Immature natural killer cell (primary cell): ENCODE data around the gene ZMYND19. TPM values are rescaled to one million over a fixed set of nuclear protein-coding genes. Genes with fewer than 3 reads are reported as not detected.
A peak's percentile ranks its signal among the peaks of the same experiment; 100 is the strongest.
"Not testable (repeated sequence)": the region's sequence is repeated elsewhere in the genome, so short reads cannot be mapped to it uniquely, and the experiment has no call there.

Experiments used
- DNase-seq, 3 donors: peaks; one replicate each; pipeline ENCODE4 v3.0.0; 2022; ENCODE audit warnings: mixed read lengths in 1 of 3
- H3K27ac Mint-ChIP-seq, 6 donors: one replicate each; pipeline ENCODE4 v1.8.0; 2020; ENCODE audit warnings: mixed read lengths in 6 of 6, mild to moderate bottlenecking in 5 of 6, inconsistent platforms in 4 of 6, moderate library complexity in 3 of 6
- H3K27me3 Mint-ChIP-seq, 3 donors: one replicate each; pipeline ENCODE4 v1.8.0; 2020 to 2021; ENCODE audit warnings: low read depth in 3 of 3, mild to moderate bottlenecking in 3 of 3, mixed read lengths in 3 of 3, moderate library complexity in 3 of 3, inconsistent platforms in 1 of 3
- H3K36me3 Mint-ChIP-seq, 3 donors: one replicate each; pipeline ENCODE4 v1.8.0; 2020; ENCODE audit warnings: mixed read lengths in 3 of 3, inconsistent platforms in 2 of 3, mild to moderate bottlenecking in 2 of 3
- H3K4me1 Mint-ChIP-seq, 2 donors: one replicate each; pipeline ENCODE4 v1.8.0; 2020; ENCODE audit warnings: inconsistent platforms in 2 of 2, mild to moderate bottlenecking in 2 of 2, mixed read lengths in 2 of 2, moderate library complexity in 1 of 2
- H3K4me3 Mint-ChIP-seq, 5 donors: one replicate each; pipeline ENCODE4 v1.8.0; 2020; ENCODE audit warnings: mild to moderate bottlenecking in 5 of 5, mixed read lengths in 5 of 5, inconsistent platforms in 3 of 5, moderate library complexity in 3 of 5
- H3K9me3 Mint-ChIP-seq, 6 donors: one replicate each; pipeline ENCODE4 v1.8.0; 2020; ENCODE audit warnings: mild to moderate bottlenecking in 6 of 6, mixed read lengths in 6 of 6, inconsistent platforms in 4 of 6, moderate library complexity in 3 of 6
- polyA plus RNA-seq, 3 donors: library from polyadenylated mRNA; unstranded; fragments of 300-500 nt; fragmentation: Illumina TruSeq; gene quantifications; one replicate each; pipeline ENCODE4 v1.2.3, GENCODE V29; 2021

Gene ZMYND19
- polyA plus RNA-seq, 3 donors from 2014 or later, result 1.5 to 7.0 (median 3.3) TPM

- Mint-ChIP-seq H3K4me3 (peak overlapping the region in 1 of 5 donors; percentile 22), H3K27ac (peak overlapping the region; percentile 16 to 78 (median 54)), H3K4me1 (peaks cover 24 to 29% of the 10 kb centered on the region in 2 donors)
- H3K36me3 Mint-ChIP-seq, DNase-seq, H3K9me3 Mint-ChIP-seq, H3K27me3 Mint-ChIP-seq: not testable (repeated sequence)
Measured at GRCh38 chr9:137536594-137537131, 53.6 kb downstream of the ZMYND19 start.

GRCh38 chr9:137535120-137535428 lies 55.2 kb downstream of the ZMYND19 start:
- Mint-ChIP-seq H3K27ac (peak overlapping the region in 1 of 6 donors; percentile 25), H3K4me1 (peaks cover 24 to 29% of the 10 kb centered on the region in 2 donors), H3K9me3 (no peaks in the 10 kb centered on the region), H3K36me3 (no peaks in the 10 kb centered on the region), H3K4me3 (no peak overlapping the region), H3K27me3 (peaks cover 0 to 4% (median 4%) of the 10 kb centered on the region in 3 donors)
- DNase-seq, result no peak

- no peaks in the 10 kb centered on the region for H3K9me3 Mint-ChIP-seq
- DNase-seq, result peak in 1 of 3 donors; percentile 28
- peaks cover 24 to 29% of the 10 kb centered on the region in 2 donors for H3K4me1 Mint-ChIP-seq
- H3K27me3 Mint-ChIP-seq, result peaks cover 0 to 4% (median 4%) of the 10 kb centered on the region in 3 donors
- no peaks in the 10 kb centered on the region for H3K36me3 Mint-ChIP-seq
- H3K27ac Mint-ChIP-seq, result peak overlapping the region in 4 of 6 donors; percentile 25 to 63 (median 52)
- H3K4me3 Mint-ChIP-seq, result no peak overlapping the region
Measured at GRCh38 chr9:137534256-137535119, 55.8 kb downstream of the ZMYND19 start.

GRCh38 chr9:137532891-137533468 lies 57.3 kb downstream of the ZMYND19 start:
- not testable (repeated sequence) for H3K36me3 Mint-ChIP-seq, DNase-seq, H3K4me3 Mint-ChIP-seq, H3K27ac Mint-ChIP-seq, H3K9me3 Mint-ChIP-seq, H3K27me3 Mint-ChIP-seq
- peaks cover 24 to 29% of the 10 kb centered on the region in 2 donors for H3K4me1 Mint-ChIP-seq

Other genes with a start within 250 kb of the ZMYND19 start
- 1 to 10 TPM; 1.6 to 6.3 (median 4.3) TPM for gene EXD3, start 167.3 kb downstream of the ZMYND19 start, polyA plus RNA-seq
- 1 to 10 TPM; 1.2 to 2.1 (median 1.4) TPM for gene NOXA1, start 167.1 kb downstream of the ZMYND19 start, polyA plus RNA-seq
- gene ENTPD8, start 149.2 kb downstream of the ZMYND19 start, polyA plus RNA-seq, result not detected
- 10 to 100 TPM in 1 of 3 donors, 1 to 10 TPM in 2; 9.4 to 14.3 (median 9.6) TPM for gene NSMF, start 131.2 kb downstream of the ZMYND19 start, polyA plus RNA-seq
- gene PNPLA7, start 40.1 kb downstream of the ZMYND19 start, polyA plus RNA-seq, result under 1 TPM; 0.24 to 0.53 (median 0.32) TPM
- gene MRPL41, start 38.6 kb downstream of the ZMYND19 start, polyA plus RNA-seq, result 10 to 100 TPM; 27.2 to 87.7 (median 48.8) TPM
- 10 to 100 TPM; 21.4 to 32.4 (median 30.1) TPM for gene DPH7, start 11.6 kb downstream of the ZMYND19 start, polyA plus RNA-seq
- gene ARRDC1, start 15.2 kb upstream of the ZMYND19 start, polyA plus RNA-seq, result 10 to 100 TPM; 39.1 to 60.7 (median 57.3) TPM
- 10 to 100 TPM; 14.1 to 62.7 (median 14.8) TPM for gene EHMT1, start 28.5 kb upstream of the ZMYND19 start, polyA plus RNA-seq